Measurements from ENCODE around the gene CGA.

GRCh38 chr6:87092435-87092834 is 2.5 kb downstream of the CGA start:
- TF ChIP-seq SALL2 (tag by site-specific recombination; IDR thresholded peaks at IDR 0.05; ENCODE audit: borderline replicate concordance) (no peak), ZFP37 (tag by site-specific recombination; IDR thresholded peaks at IDR 0.05) (no peak), ZNF664 (tag by site-specific recombination; IDR thresholded peaks at IDR 0.05) (no peak), ZBTB17 (tag by site-specific recombination; IDR thresholded peaks at IDR 0.05) (no peak)
